H1 (cell line): Measurements from ENCODE around the gene SERHL2. TPM values are rescaled to one million over a fixed set of nuclear protein-coding genes. Genes with fewer than 3 reads are reported as not detected.

Experiments used
- CTCF ChIA-PET: fragments of 300-600 bp; sonication (Branson Sonifier 250); formaldehyde crosslinking; loops from one replicate; lab custom pipeline; 2021; ENCODE audit not compliant: partially characterized antibody; lab: Charles Lee
- POLR2A ChIA-PET: fragments of 300-600 bp; sonication (Branson Sonifier 250); formaldehyde crosslinking; loops from one replicate; lab custom pipeline; 2021; ENCODE audit warnings: inconsistent platforms; ENCODE audit not compliant: partially characterized antibody; lab: Charles Lee
- DNase-seq, 2 experiments: peaks; one replicate each; pipeline versions ENCODE4 v3.0.0 to v3.0.0-alpha.2; 2010 to 2022; ENCODE audit warnings: low spot score in 2 of 2, low read depth in 1 of 2, mixed read lengths in 1 of 2
- FAIRE-seq: peaks from 2 replicates; lab custom pipeline; 2011; peaks lifted over from hg19 to GRCh38; lab: Jason Lieb, UNC
- H2AFZ ChIP-seq: 2 replicates; pipeline ENCODE4 v1.8.1; 2012; ENCODE audit warnings: low read length, inconsistent platforms
- H2AK5ac ChIP-seq: 2 replicates; pipeline ENCODE4 v1.6.1; 2013; ENCODE audit warnings: low read depth, low read length
- H2BK120ac ChIP-seq: replicated peaks from 2 replicates; pipeline ENCODE3; 2013; ENCODE audit warnings: low read depth, low read length, inconsistent platforms
- H2BK12ac ChIP-seq: 2 replicates; pipeline ENCODE4 v1.6.1; 2013; ENCODE audit warnings: low read depth, low read length
- H2BK15ac ChIP-seq: 2 replicates; pipeline ENCODE4 v1.6.1; 2013; ENCODE audit warnings: low read length
- H2BK20ac ChIP-seq: 2 replicates; pipeline ENCODE4 v1.6.1; 2013; ENCODE audit warnings: low read length
- H2BK5ac ChIP-seq: 2 replicates; pipeline ENCODE4 v1.6.1; 2013; ENCODE audit warnings: low read depth, low read length
- H3K14ac ChIP-seq: 2 replicates; pipeline ENCODE4 v1.6.1; 2013; ENCODE audit warnings: inconsistent platforms; ENCODE audit not compliant: insufficient read length
- H3K18ac ChIP-seq: 2 replicates; pipeline ENCODE4 v1.6.1; 2013; ENCODE audit warnings: low read length; ENCODE audit errors: extremely low read depth
- H3K23ac ChIP-seq: 2 replicates; pipeline ENCODE4 v1.6.1; 2013; ENCODE audit warnings: inconsistent platforms; ENCODE audit not compliant: insufficient read length
- H3K23me2 ChIP-seq: 2 replicates; pipeline ENCODE4 v1.6.1; 2013; ENCODE audit warnings: low read depth, low read length
- H3K27ac ChIP-seq: 2 replicates; pipeline ENCODE4 v1.6.1; 2011; ENCODE audit warnings: low read depth, low read length, inconsistent platforms
- H3K27me3 ChIP-seq, 4 experiments: replicated peaks in 1 of 4; 1 replicate in 1 of 4; 2 replicates in 3 of 4; pipeline versions ENCODE4 v1.6.1 to v1.8.1; 2011 to 2013; ENCODE audit warnings: low read length in 3 of 4, mild to moderate bottlenecking in 3 of 4, inconsistent platforms in 2 of 4, mixed read lengths in 2 of 4, moderate library complexity in 1 of 4; ENCODE audit not compliant: control insufficient read depth in 3 of 4, insufficient read depth in 3 of 4; ENCODE audit errors: extremely low read depth in 1 of 4
- H3K36me3 ChIP-seq, 4 experiments: 2 replicates each; pipeline versions ENCODE4 v1.6.1 to v1.8.1; 2011 to 2013; ENCODE audit warnings: mild to moderate bottlenecking in 4 of 4, low read length in 3 of 4, moderate library complexity in 2 of 4, control low read depth in 1 of 4, inconsistent platforms in 1 of 4; ENCODE audit not compliant: insufficient read depth in 4 of 4, control insufficient read depth in 2 of 4
- H3K4ac ChIP-seq: replicated peaks from 2 replicates; pipeline ENCODE3; 2013; ENCODE audit warnings: low read length, low read depth, mixed read lengths, inconsistent platforms; ENCODE audit not compliant: insufficient read length
- H3K4me1 ChIP-seq, 4 experiments: replicated peaks in 1 of 4; 1 replicate in 1 of 4; 2 replicates in 3 of 4; pipeline versions ENCODE4 v1.6.1 to v1.8.1; 2011 to 2013; ENCODE audit warnings: low read length in 3 of 4, inconsistent platforms in 2 of 4, mixed read lengths in 1 of 4; ENCODE audit not compliant: insufficient read depth in 4 of 4, control insufficient read depth in 3 of 4
- H3K4me2 ChIP-seq, 2 experiments: 2 replicates each; pipeline versions ENCODE4 v1.6.1 to v1.8.1; 2011 to 2013; ENCODE audit warnings: low read depth in 2 of 2, low read length in 2 of 2, control low read depth in 1 of 2, inconsistent platforms in 1 of 2, mild to moderate bottlenecking in 1 of 2; ENCODE audit not compliant: insufficient read depth in 1 of 2
- H3K4me3 ChIP-seq, 4 experiments: fragments of 200-600, 300-600 bp in 1 of 4; sonication (generic), shearing (Covaris generic), sonication (Bioruptor Twin) in 1 of 4; 2 replicates each; pipeline versions ENCODE4 v1.5.1 to v1.8.1; 2011 to 2016; ENCODE audit warnings: low read length in 4 of 4, low read depth in 3 of 4, control low read depth in 2 of 4, inconsistent platforms in 2 of 4, mild to moderate bottlenecking in 2 of 4, mixed read lengths in 1 of 4, moderate library complexity in 1 of 4; ENCODE audit not compliant: insufficient read depth in 2 of 4; ENCODE audit errors: extremely low read depth in 1 of 4
- H3K56ac ChIP-seq: replicated peaks from 2 replicates; pipeline ENCODE3; 2013; ENCODE audit warnings: low read depth, mild to moderate bottlenecking, mixed read lengths, low read length, inconsistent platforms; ENCODE audit not compliant: insufficient read length
- H3K79me1 ChIP-seq: 2 replicates; pipeline ENCODE4 v1.6.1; 2013; ENCODE audit warnings: low read depth, low read length, control low read depth
- H3K79me2 ChIP-seq, 2 experiments: 2 replicates each; pipeline versions ENCODE4 v1.6.1 to v1.8.1; 2012 to 2013; ENCODE audit warnings: low read length in 2 of 2, mild to moderate bottlenecking in 2 of 2, inconsistent platforms in 1 of 2; ENCODE audit not compliant: insufficient read depth in 2 of 2, control insufficient read depth in 1 of 2
- H3K9ac ChIP-seq, 4 experiments: replicated peaks in 1 of 4; 1 replicate in 1 of 4; 2 replicates in 3 of 4; pipeline versions ENCODE4 v1.6.1 to v1.8.1; 2011 to 2013; ENCODE audit warnings: low read depth in 3 of 4, low read length in 3 of 4, control low read depth in 2 of 4, mild to moderate bottlenecking in 2 of 4, moderate library complexity in 2 of 4, inconsistent platforms in 1 of 4; ENCODE audit errors: extremely low read depth in 1 of 4
- H3K9me3 ChIP-seq, 2 experiments: 2 replicates each; pipeline versions ENCODE4 v1.6.1 to v1.8.1; 2012 to 2013; ENCODE audit warnings: mild to moderate bottlenecking in 2 of 2, moderate library complexity in 2 of 2, control low read depth in 1 of 2, inconsistent platforms in 1 of 2, low read depth in 1 of 2, low read length in 1 of 2, mixed read lengths in 1 of 2; ENCODE audit not compliant: insufficient read depth in 2 of 2
- H4K20me1 ChIP-seq, 2 experiments: replicated peaks in 1 of 2; 2 replicates each; pipeline versions ENCODE3 to v1.8.1; 2011 to 2013; ENCODE audit warnings: inconsistent platforms in 2 of 2, low read length in 2 of 2, mild to moderate bottlenecking in 1 of 2; ENCODE audit not compliant: insufficient read depth in 2 of 2, control insufficient read depth in 1 of 2
- H4K5ac ChIP-seq: 2 replicates; pipeline ENCODE4 v1.6.1; 2013; ENCODE audit warnings: low read length, low read depth, mixed read lengths, inconsistent platforms; ENCODE audit not compliant: insufficient read length
- H4K8ac ChIP-seq: 2 replicates; pipeline ENCODE4 v1.8.0; 2013; ENCODE audit warnings: mild to moderate bottlenecking, moderate library complexity, low read length, inconsistent platforms; ENCODE audit not compliant: insufficient read depth; ENCODE audit errors: extremely low read depth
- H4K91ac ChIP-seq: replicated peaks from 2 replicates; pipeline ENCODE3; 2013; ENCODE audit warnings: low read length, mixed read lengths, inconsistent platforms; ENCODE audit not compliant: insufficient read length
- BCL11A ChIP-seq, 2 experiments: IDR thresholded peaks; one replicate each; pipeline ENCODE4 v1.6.1; 2011; ENCODE audit warnings: low read depth in 2 of 2, low read length in 2 of 2, mild to moderate bottlenecking in 2 of 2
- CBX8 ChIP-seq: fragments of 300-800, 300-1000 bp; sonication (generic); IDR thresholded peaks from 2 replicates; pipeline ENCODE4 v1.7.1; 2016; ENCODE audit warnings: low read depth, low read length, borderline replicate concordance
- FOSL1 ChIP-seq: IDR thresholded peaks from 2 replicates; pipeline ENCODE4 v1.6.1; 2011; ENCODE audit warnings: mild to moderate bottlenecking, low read depth, low read length, moderate library complexity; ENCODE audit not compliant: insufficient read depth
- KDM4A ChIP-seq: IDR thresholded peaks from one replicate; pipeline ENCODE4 v1.7.1; 2012; ENCODE audit warnings: low read depth, mild to moderate bottlenecking, moderate library complexity, low read length, inconsistent platforms; ENCODE audit not compliant: severe bottlenecking
- KDM5A ChIP-seq: fragments of 200-600 bp; IDR thresholded peaks from 2 replicates; pipeline ENCODE4 v1.7.1; 2012; ENCODE audit warnings: mild to moderate bottlenecking, low read length, inconsistent platforms, mixed read lengths
- POLR2A ChIP-seq, 2 experiments: IDR thresholded peaks; 1 replicate in 1 of 2; 2 replicates in 1 of 2; pipeline ENCODE4 v1.6.1; 2011; ENCODE audit warnings: low read depth in 2 of 2, low read length in 2 of 2, mild to moderate bottlenecking in 2 of 2; ENCODE audit errors: control extremely low read depth in 1 of 2
- RFX5 ChIP-seq: IDR thresholded peaks from 2 replicates; pipeline ENCODE4 v1.6.1; 2011; ENCODE audit warnings: low read depth, low read length, improper control_type of control experiment, borderline replicate concordance
- SIN3A ChIP-seq, 2 experiments: IDR thresholded peaks in 1 of 2; conservative IDR thresholded peaks in 1 of 2; 2 replicates each; pipeline ENCODE4 v1.6.1; 2011 to 2012; ENCODE audit warnings: low read length in 2 of 2, improper control_type of control experiment in 1 of 2, low read depth in 1 of 2, mild to moderate bottlenecking in 1 of 2
- SP1 ChIP-seq: IDR thresholded peaks from 2 replicates; pipeline ENCODE4 v1.6.1; 2011; ENCODE audit warnings: low read depth, low read length
- TAF1 ChIP-seq: IDR thresholded peaks from 2 replicates; pipeline ENCODE4 v1.6.1; 2011; ENCODE audit warnings: mild to moderate bottlenecking, low read depth, low read length
- TAF7 ChIP-seq: optimal IDR thresholded peaks from 2 replicates; pipeline ENCODE3; 2011; ENCODE audit warnings: low read depth, mild to moderate bottlenecking, inconsistent platforms, low read length, moderate library complexity, borderline replicate concordance
- TEAD4 ChIP-seq: IDR thresholded peaks from 2 replicates; pipeline ENCODE4 v1.6.1; 2012; ENCODE audit warnings: low read depth, low read length, inconsistent platforms, mixed read lengths
- ZNF274 ChIP-seq: IDR thresholded peaks from 2 replicates; pipeline ENCODE4 v1.7.0; 2012; ENCODE audit warnings: low read length, borderline replicate concordance; ENCODE audit errors: extremely low read depth
- WGBS, 2 experiments: shearing (Covaris generic) in 1 of 2; methylation state at CpG; one replicate each; pipeline versions ENCODE4 v1.1.6 to v1.1.7; 2013 to 2015; ENCODE audit warnings: low lambda C conversion rate in 2 of 2, mixed read lengths in 2 of 2, inconsistent platforms in 1 of 2, low coverage in 1 of 2, missing lambda C conversion rate in 1 of 2; ENCODE audit not compliant: insufficient replicate concordance in 2 of 2, insufficient coverage in 1 of 2, insufficient read length in 1 of 2; ENCODE audit errors: extremely low coverage in 1 of 2, missing lambda C conversion rate in 1 of 2; 5-methylcytosine and 5-hydroxymethylcytosine counted together
- polyA plus RNA-seq, 7 experiments: library from polyadenylated mRNA; depleted of rRNA in 3 of 7; stranded (reverse) in 5 of 7; unstranded in 2 of 7; fragments of >200 nt in 5 of 7; fragments of 200-250 nt in 2 of 7; gene quantifications; 1 replicate in 5 of 7; 2 replicates in 1 of 7; 4 replicates in 1 of 7; pipeline versions ENCODE4 v1.2.1 to v1.2.3, GENCODE V29; 2011 to 2013; ENCODE audit warnings: missing spikeins in 2 of 7, mixed read lengths in 2 of 7
- total RNA-seq: library from RNA; stranded (reverse); fragmentation: NEBNext Ultra II Directional; extraction: Animal tissue kit (Norgen Biotek cat#: 25700); gene quantifications from 2 replicates; pipeline ENCODE4 v1.2.1, GENCODE V29; 2021

Gene SERHL2
- total and polyA plus RNA-seq, 2 of the 8 experiments (the other 6 are each of a cell fraction or from before 2014, with no cell fraction given), result 0.91 TPM; not detected in 1

- Histone ChIP-seq H3K23me2 (no peaks in the 10 kb centered on the region), H3K23ac (no peak overlapping the region), H3K4me2 (no peak overlapping the region), H2AFZ (no peak overlapping the region), H3K4ac (no peak overlapping the region), H3K27me3 (no peaks in the 10 kb centered on the region), H3K27ac (no peak overlapping the region), H3K14ac (no peak overlapping the region), H3K79me1 (peaks cover 7% of the 10 kb centered on the region; the same call in 1 of the 2 replicates), H4K8ac (no peak overlapping the region), H3K18ac (no peak overlapping the region), H3K79me2 (peaks cover 0 to 10% of the 10 kb centered on the region in 2 experiments; a peak in 2 of 4 replicates), H3K56ac (no peak overlapping the region), H2BK15ac (no peak overlapping the region), H3K9ac (no peak overlapping the region), H2BK20ac (no peak overlapping the region), H3K36me3 (peaks cover 45 to 84% (median 68%) of the 10 kb centered on the region in 4 experiments), H2AK5ac (no peak overlapping the region), H3K4me1 (no peaks in the 10 kb centered on the region), H4K5ac (no peak overlapping the region), H3K4me3 (no peak overlapping the region), H4K91ac (no peak overlapping the region), H2BK5ac (no peak overlapping the region), H2BK120ac (no peak overlapping the region), H4K20me1 (peaks cover 4 to 16% of the 10 kb centered on the region in 2 experiments), H2BK12ac (no peak overlapping the region), H3K9me3 (no peaks in the 10 kb centered on the region)
- CTCF ChIA-PET, result interaction anchor here (0.9 to 3.7 kb wide), 5 partner anchors 10 to 122 kb away, joined by 3 to 19 read pairs (median 6); no protein-coding TSS in a partner anchor
- FAIRE-seq (no peak), DNase-seq (no peak)
- POLR2A ChIA-PET, result interaction anchor here (1.0 to 28.3 kb wide), 4 partner anchors 10 to 29 kb away, joined by 3 to 399 read pairs (median 8); partner anchors contain the start of gene POLDIP3
- 79% methylated on average over 3 of the region's 3 CpGs; no CpG with 5 or more reads in 1 of the 2 experiments for WGBS, 2 experiments
- TF ChIP-seq FOSL1 (no peak), SP1 (no peak), CBX8 (no peak), ZNF274 (no peak), BCL11A (IDR thresholded peaks at IDR 0.05; ENCODE audit: low read depth in 2 of 2, low read length in 2 of 2) (no peak), POLR2A (IDR thresholded peaks at IDR 0.05; ENCODE audit: control extremely low read depth in 1 of 2, low read depth in 2 of 2, low read length in 2 of 2) (no peak), SIN3A (conservative IDR thresholded peaks at IDR 0.05 in 1 of 2, IDR thresholded peaks at IDR 0.05 in 1 of 2; ENCODE audit: low read depth in 1 of 2, low read length in 2 of 2) (no peak), TAF7 (no peak), TAF1 (no peak), KDM5A (no peak), KDM4A (no peak), RFX5 (no peak), TEAD4 (no peak)
Observed at GRCh38 chr22:42595434-42595833, 41.7 kb downstream of the SERHL2 start.
